GM18502 (cell line): ENCODE data around the gene DHRS4L2.

Source experiments
- ATAC-seq: cut with Tn5 transposase; IDR thresholded peaks from one replicate; pipeline ENCODE4 v1.9.1; 2021; ENCODE audit warnings: mild to moderate bottlenecking; ENCODE audit not compliant: unreplicated experiment, poor library complexity

The DHRS4L2 gene

GRCh38 chr14:24051789-24052655, 63.3 kb downstream of the DHRS4L2 start, which contains the start of gene CARMIL3:
CARMIL3 (plus strand) TSS chr14:24052009; CDS start chr14:24052154, 145 bp downstream.
- ATAC-seq: peak; percentile 78

- ATAC-seq: no peak
These were observed 64.2 kb downstream of the DHRS4L2 start for GRCh38 chr14:24052656-24053547.

DNA sequence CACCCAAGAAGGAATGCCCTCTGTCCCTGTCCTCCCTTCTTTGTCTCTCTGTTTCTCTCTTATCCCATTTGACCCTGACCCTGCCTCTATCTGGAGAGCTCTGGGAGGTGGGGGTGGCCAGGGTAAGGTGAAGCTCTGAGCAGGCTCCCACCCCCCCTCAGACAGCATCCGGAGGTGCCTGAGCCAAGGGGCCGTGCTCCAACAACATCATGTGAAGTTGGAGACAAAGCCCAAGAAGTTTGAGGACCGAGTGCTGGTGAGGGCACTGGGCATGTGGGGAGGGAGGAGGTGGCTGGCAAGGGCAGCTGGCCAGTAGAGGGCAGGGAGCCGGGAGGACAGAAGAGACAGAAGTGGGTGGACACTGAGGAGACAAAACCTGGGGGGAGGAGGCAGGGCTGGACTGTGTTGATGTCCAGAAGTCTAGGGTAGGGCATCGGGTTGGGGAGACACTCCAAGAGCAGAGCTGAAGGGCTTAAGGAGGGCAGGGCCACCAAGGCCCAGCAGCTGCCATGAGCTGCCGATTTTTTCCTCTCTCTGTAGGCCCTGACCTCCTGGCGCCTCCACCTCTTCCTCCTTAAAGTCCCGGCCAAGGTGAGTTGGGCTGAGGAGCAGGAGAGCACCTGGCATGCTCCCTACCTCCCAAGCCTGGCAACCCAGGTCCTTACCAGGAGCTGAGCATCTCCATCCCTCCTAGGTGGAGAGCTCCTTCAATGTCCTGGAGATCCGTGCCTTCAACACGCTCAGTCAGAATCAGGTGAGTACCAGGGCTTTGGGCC, 65.0 kb downstream of the DHRS4L2 start:
- no peak for ATAC-seq

GRCh38 chr14:24054324-24054641, 65.6 kb downstream of the DHRS4L2 start:
- ATAC-seq: no peak

DNA sequence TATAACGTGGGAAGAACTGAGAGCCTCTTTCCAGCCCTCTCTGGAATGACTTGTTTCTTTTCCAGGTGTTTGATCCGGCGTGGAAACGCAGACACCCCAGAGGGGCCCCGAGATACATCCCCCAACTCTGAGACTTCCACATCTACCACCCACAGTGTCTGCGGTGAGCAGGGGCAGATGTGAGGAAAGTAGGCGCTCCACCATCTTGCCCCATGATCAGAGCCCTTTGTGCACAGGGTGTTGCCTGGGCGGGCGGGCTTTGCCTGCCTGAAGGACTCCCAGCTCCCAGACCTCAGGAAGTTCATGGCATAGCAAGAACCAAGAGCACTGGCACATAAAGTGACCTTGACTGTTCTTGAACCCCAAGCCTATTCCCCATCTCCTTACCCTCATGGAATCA, 65.9 kb downstream of the DHRS4L2 start:
- no peak for ATAC-seq
